ENCODE data around the gene AKNA. TPM values are rescaled to one million over a fixed set of nuclear protein-coding genes. Genes with fewer than 3 reads are reported as not detected.

The AKNA gene
- total and polyA plus RNA-seq, 2 of the 8 experiments (the other 6 are each of a cell fraction or from before 2014, with no cell fraction given): 21.0 to 27.4 TPM

- TF ChIP-seq, protein P1, sequence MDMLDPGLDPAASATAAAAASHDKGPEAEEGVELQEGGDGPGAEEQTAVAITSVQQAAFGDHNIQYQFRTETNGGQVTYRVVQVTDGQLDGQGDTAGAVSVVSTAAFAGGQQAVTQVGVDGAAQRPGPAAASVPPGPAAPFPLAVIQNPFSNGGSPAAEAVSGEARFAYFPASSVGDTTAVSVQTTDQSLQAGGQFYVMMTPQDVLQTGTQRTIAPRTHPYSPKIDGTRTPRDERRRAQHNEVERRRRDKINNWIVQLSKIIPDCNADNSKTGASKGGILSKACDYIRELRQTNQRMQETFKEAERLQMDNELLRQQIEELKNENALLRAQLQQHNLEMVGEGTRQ (IDR thresholded peaks at IDR 0.05; ENCODE audit: low read length): no peak
- TF ChIP-seq CTCF (IDR thresholded peaks at IDR 0.05; ENCODE audit: control extremely low read depth in 1 of 3, insufficient read depth in 1 of 3, low read depth in 1 of 3, low read length in 3 of 3): no peak
- no peak for TF ChIP-seq EP300 (IDR thresholded peaks at IDR 0.05; ENCODE audit: borderline replicate concordance in 1 of 2, low read depth in 2 of 2, low read length in 2 of 2)
- TF ChIP-seq TEAD4 (IDR thresholded peaks at IDR 0.05; ENCODE audit: low read depth, low read length): no peak
- no peak for TF ChIP-seq SRF (IDR thresholded peaks at IDR 0.05; ENCODE audit: low read depth, low read length)
- no peak for TF ChIP-seq KDM4A (IDR thresholded peaks at IDR 0.05; ENCODE audit: low read depth, low read length, severe bottlenecking)
- no peak for TF ChIP-seq CEBPB (IDR thresholded peaks at IDR 0.05; ENCODE audit: low read depth, low read length)
Observed at GRCh38 chr9:114343471-114344187, 44.2 kb downstream of the AKNA start (continued).
